IMR-90 (cell line): ENCODE results near the gene CLEC5A. TPM values are rescaled to one million over a fixed set of nuclear protein-coding genes. Genes with fewer than 3 reads are reported as not detected.

Experiments used
- ATAC-seq: fragments of 200-7000 bp; cut with Tn5 transposase; 2 replicates; pipeline ENCODE4 v1.9.1; 2020; ENCODE audit warnings: low read depth, mild to moderate bottlenecking, moderate library complexity
- BruUV-seq: library from RNA; stranded (reverse); fragments of 400-500 nt; replicated peaks from 2 replicates; lab custom pipeline; 2021; lab: Mats Ljungman, UMichigan
- CTCF ChIA-PET: fragments of 300-600 bp; formaldehyde crosslinking; extraction: SDS; loops from one replicate; lab custom pipeline; 2021; ENCODE audit warnings: antibody characterized with exemption; lab: Yijun Ruan, JAX
- POLR2A ChIA-PET: fragments of 300-600 bp; sonication (Branson Sonifier 250); formaldehyde crosslinking; loops from one replicate; lab custom pipeline; 2022; ENCODE audit warnings: antibody characterized with exemption; ENCODE audit not compliant: unreplicated experiment; lab: Charles Lee
- DNase-seq: peaks from one replicate; pipeline ENCODE4 v3.0.0; 2013
- H2AFZ ChIP-seq: replicated peaks from 2 replicates; pipeline ENCODE3; 2013; ENCODE audit warnings: low read length, mild to moderate bottlenecking; ENCODE audit not compliant: poor library complexity
- H2AK5ac ChIP-seq: 2 replicates; pipeline ENCODE4 v1.6.1; 2013; ENCODE audit warnings: low read depth, low read length, inconsistent platforms
- H2AK9ac ChIP-seq: replicated peaks from 2 replicates; pipeline ENCODE3; 2013; ENCODE audit warnings: mild to moderate bottlenecking, low read depth, low read length, moderate library complexity; ENCODE audit not compliant: poor library complexity
- H2BK120ac ChIP-seq: 2 replicates; pipeline ENCODE4 v1.6.1; 2013; ENCODE audit warnings: low read depth, low read length, inconsistent platforms
- H2BK15ac ChIP-seq: 3 replicates; pipeline ENCODE4 v1.6.1; 2013; ENCODE audit warnings: low read depth, low read length, inconsistent platforms
- H2BK20ac ChIP-seq: 2 replicates; pipeline ENCODE4 v1.6.1; 2013; ENCODE audit warnings: low read depth, mild to moderate bottlenecking, inconsistent platforms, low read length, moderate library complexity
- H2BK5ac ChIP-seq: 2 replicates; pipeline ENCODE4 v1.6.1; 2013; ENCODE audit warnings: mild to moderate bottlenecking, low read depth, low read length, inconsistent platforms; ENCODE audit not compliant: poor library complexity, severe bottlenecking
- H3K14ac ChIP-seq: replicated peaks from 2 replicates; pipeline ENCODE4 v1.6.1; 2013; ENCODE audit warnings: low read depth, low read length, inconsistent platforms
- H3K18ac ChIP-seq: 2 replicates; pipeline ENCODE4 v1.6.1; 2013; ENCODE audit warnings: low read depth, low read length, control low read depth
- H3K23ac ChIP-seq: 2 replicates; pipeline ENCODE4 v1.6.1; 2013; ENCODE audit warnings: low read depth, low read length, inconsistent platforms
- H3K27ac ChIP-seq: 2 replicates; pipeline ENCODE4 v1.5.1; 2013; ENCODE audit warnings: mild to moderate bottlenecking, control low read depth, low read length; ENCODE audit not compliant: insufficient read depth
- H3K27me3 ChIP-seq: 2 replicates; pipeline ENCODE4 v1.6.1; 2013; ENCODE audit warnings: low read length; ENCODE audit not compliant: control insufficient read depth, insufficient read depth
- H3K36me3 ChIP-seq: 2 replicates; pipeline ENCODE4 v1.6.1; 2013; ENCODE audit warnings: low read length, mixed read lengths; ENCODE audit not compliant: control insufficient read depth, insufficient read depth
- H3K4ac ChIP-seq: 2 replicates; pipeline ENCODE4 v1.6.1; 2013; ENCODE audit warnings: low read depth, low read length, inconsistent platforms
- H3K4me1 ChIP-seq: 2 replicates; pipeline ENCODE4 v1.6.1; 2013; ENCODE audit warnings: low read length, mixed read lengths; ENCODE audit not compliant: control insufficient read depth, insufficient read depth
- H3K4me2 ChIP-seq: 2 replicates; pipeline ENCODE4 v1.6.1; 2013; ENCODE audit warnings: low read depth, mild to moderate bottlenecking, control low read depth, low read length, moderate library complexity
- H3K4me3 ChIP-seq: 2 replicates; pipeline ENCODE4 v1.5.1; 2013; ENCODE audit warnings: low read depth, mild to moderate bottlenecking, control low read depth, low read length, moderate library complexity; ENCODE audit not compliant: insufficient read depth
- H3K56ac ChIP-seq: 2 replicates; pipeline ENCODE4 v1.6.1; 2013; ENCODE audit warnings: low read length, inconsistent platforms; ENCODE audit not compliant: insufficient read depth; ENCODE audit errors: extremely low read depth
- H3K79me1 ChIP-seq, 2 experiments: 2 replicates each; pipeline ENCODE4 v1.6.1; 2013; ENCODE audit warnings: low read length in 2 of 2, inconsistent platforms in 1 of 2, low read depth in 1 of 2
- H3K9ac ChIP-seq: 2 replicates; pipeline ENCODE4 v1.6.1; 2013; ENCODE audit warnings: low read depth, low read length, control low read depth
- H3K9me1 ChIP-seq: 2 replicates; pipeline ENCODE4 v1.6.1; 2013; ENCODE audit warnings: low read length, inconsistent platforms; ENCODE audit not compliant: insufficient read depth
- H3K9me3 ChIP-seq: 2 replicates; pipeline ENCODE4 v1.6.1; 2013; ENCODE audit warnings: low read length; ENCODE audit not compliant: control insufficient read depth, insufficient read depth
- H4K20me1 ChIP-seq: 2 replicates; pipeline ENCODE4 v1.6.1; 2013; ENCODE audit warnings: low read length, inconsistent platforms; ENCODE audit not compliant: insufficient read depth
- H4K5ac ChIP-seq: 2 replicates; pipeline ENCODE4 v1.6.1; 2013; ENCODE audit warnings: mild to moderate bottlenecking, low read depth, low read length, control low read depth
- H4K8ac ChIP-seq, 2 experiments: 2 replicates each; pipeline ENCODE4 v1.6.1; 2013; ENCODE audit warnings: low read depth in 2 of 2, low read length in 2 of 2, control low read depth in 1 of 2, inconsistent platforms in 1 of 2
- H4K91ac ChIP-seq: 2 replicates; pipeline ENCODE4 v1.6.1; 2013; ENCODE audit warnings: low read depth, low read length, inconsistent platforms; ENCODE audit not compliant: insufficient read depth
- BHLHE40 ChIP-seq: fragments of 150-350 bp; IDR thresholded peaks from 2 replicates; pipeline ENCODE4 v1.6.1; 2016; ENCODE audit warnings: mild to moderate bottlenecking, low read depth, low read length
- CEBPB ChIP-seq: IDR thresholded peaks from 2 replicates; pipeline ENCODE4 v1.6.1; 2012; ENCODE audit warnings: low read depth, low read length, improper control_type of control experiment
- CHD1 ChIP-seq: IDR thresholded peaks from 2 replicates; pipeline ENCODE4 v1.6.1; 2012; ENCODE audit warnings: low read depth, low read length, improper control_type of control experiment
- FOS ChIP-seq: fragments of 150-350 bp; IDR thresholded peaks from 2 replicates; pipeline ENCODE4 v1.6.1; 2016; ENCODE audit warnings: low read depth, low read length
- MAFK ChIP-seq: IDR thresholded peaks from 2 replicates; pipeline ENCODE4 v1.6.1; 2012; ENCODE audit warnings: low read depth, low read length, improper control_type of control experiment
- MAZ ChIP-seq: IDR thresholded peaks from 2 replicates; pipeline ENCODE4 v1.6.1; 2012; ENCODE audit warnings: low read depth, mild to moderate bottlenecking, low read length, improper control_type of control experiment, moderate library complexity, borderline replicate concordance
- MXI1 ChIP-seq: IDR thresholded peaks from 2 replicates; pipeline ENCODE4 v1.6.1; 2012; ENCODE audit warnings: low read depth, mild to moderate bottlenecking, low read length, moderate library complexity, borderline replicate concordance
- NFE2L2 ChIP-seq: fragments of 150-350 bp; IDR thresholded peaks from 2 replicates; pipeline ENCODE4 v1.6.1; 2016; ENCODE audit warnings: low read depth, mild to moderate bottlenecking, low read length
- POLR2A ChIP-seq: IDR thresholded peaks from 2 replicates; pipeline ENCODE4 v1.6.1; 2012; ENCODE audit warnings: mild to moderate bottlenecking, low read depth, low read length
- RAD21 ChIP-seq: IDR thresholded peaks from 2 replicates; pipeline ENCODE4 v1.6.1; 2012; ENCODE audit warnings: low read length, improper control_type of control experiment
- RCOR1 ChIP-seq: IDR thresholded peaks from 2 replicates; pipeline ENCODE4 v1.6.1; 2012; ENCODE audit warnings: mild to moderate bottlenecking, low read length, improper control_type of control experiment; ENCODE audit not compliant: insufficient replicate concordance
- RFX5 ChIP-seq: IDR thresholded peaks from 2 replicates; pipeline ENCODE4 v1.8.0; 2012; ENCODE audit warnings: low read depth, mild to moderate bottlenecking, low read length, moderate library complexity
- SMC3 ChIP-seq: fragments of 150-350 bp; IDR thresholded peaks from 2 replicates; pipeline ENCODE4 v1.6.1; 2016; ENCODE audit warnings: low read depth, mild to moderate bottlenecking, antibody characterized with exemption, low read length, moderate library complexity
- WGBS, 2 experiments: methylation state at CpG; one replicate each; pipeline versions ENCODE4 v1.1.5 to v1.1.7; 2013; ENCODE audit warnings: missing lambda C conversion rate in 2 of 2; ENCODE audit not compliant: insufficient read length in 1 of 2; ENCODE audit errors: extremely low coverage in 2 of 2; 5-methylcytosine and 5-hydroxymethylcytosine counted together
- dilution Hi-C: fragments of 300-500 bp; cut with HindIII; formaldehyde crosslinking; loops from one replicate; pipeline ENCODE4 v1.14.3; 2018; ENCODE audit warnings: low sequenced_read_pairs; ENCODE audit not compliant: unreplicated experiment
- in situ Hi-C: fragments of 300-500 bp; cut with MboI; formaldehyde crosslinking; loops from 3 replicates; pipeline ENCODE4 v1.14.3; 2019; ENCODE audit warnings: low sequenced_read_pairs, inconsistent platforms, mixed read lengths
- intact Hi-C: fragments of 100-400 bp; cut with micrococcal nuclease; formaldehyde crosslinking; loops from 2 replicates; pipeline ENCODE4 v1.10.0; 2022
- polyA plus RNA-seq, 3 experiments: library from polyadenylated mRNA; depleted of rRNA; stranded (reverse); fragments of >200 nt; gene quantifications; 2 replicates each; pipeline ENCODE4 v1.2.3, GENCODE V29; 2012; ENCODE audit warnings: low replicate concordance in 1 of 3
- total RNA-seq: library from RNA; depleted of rRNA; stranded (reverse); fragments of >200 nt; gene quantifications from 2 replicates; pipeline ENCODE4 v1.2.3, GENCODE V29; 2012
- TF ChIP-seq, protein P1 (sequence below): fragments of 150-350 bp; IDR thresholded peaks from 2 replicates; pipeline ENCODE4 v1.6.1; 2016; ENCODE audit warnings: low read depth, mild to moderate bottlenecking, low read length, moderate library complexity, borderline replicate concordance
- TF ChIP-seq, protein P2 (sequence below): fragments of 150-350 bp; IDR thresholded peaks from 2 replicates; pipeline ENCODE4 v1.6.1; 2017; ENCODE audit warnings: mild to moderate bottlenecking, antibody characterized with exemption, low read length, low read depth
- TF ChIP-seq, protein P3 (sequence below): conservative IDR thresholded peaks from 2 replicates; pipeline ENCODE4 v1.5.1; 2012; ENCODE audit warnings: mild to moderate bottlenecking, low read depth, low read length, improper control_type of control experiment

The CLEC5A gene
- total and polyA plus RNA-seq, 2 of the 4 experiments (the other 2 are of a cell fraction), result not detected

DNA sequence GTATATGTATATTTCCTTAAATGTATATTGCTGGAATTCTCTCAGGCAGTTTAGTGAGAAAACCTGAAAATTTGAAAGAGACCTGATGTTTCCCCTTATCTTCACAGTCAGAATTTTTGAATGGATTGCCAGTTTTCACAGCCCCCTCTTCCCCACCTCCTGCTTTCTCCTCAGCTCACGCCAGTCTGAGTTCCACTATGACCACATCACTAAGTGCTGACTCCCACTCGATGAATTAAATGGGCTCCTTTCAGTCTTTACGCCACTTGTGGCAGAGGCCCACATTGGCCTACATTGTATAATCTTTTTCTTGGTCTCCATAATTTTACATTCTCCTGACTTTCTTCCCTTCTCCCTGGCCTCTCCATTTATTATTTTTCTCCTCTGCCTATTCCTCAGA is 3.1 kb upstream of the CLEC5A start:
- no peak overlapping the region for H4K5ac ChIP-seq
- in situ Hi-C loops, result no loop called here
- no peak overlapping the region for H2BK120ac ChIP-seq
- dilution Hi-C loops, result no loop called here
- H3K4me3 ChIP-seq, result no peak overlapping the region
- no peak overlapping the region for H3K9ac ChIP-seq
- ATAC-seq, result no peak
- no peak overlapping the region for H4K91ac ChIP-seq
- H2BK5ac ChIP-seq, result no peak overlapping the region
- no peak overlapping the region for H3K23ac ChIP-seq
- H3K56ac ChIP-seq, result no peak overlapping the region
- H2BK15ac ChIP-seq, result no peak overlapping the region
- intact Hi-C loops, result no loop called here
- TF ChIP-seq CEBPB, result no peak
- no peak for TF ChIP-seq SMC3
- no peak for TF ChIP-seq MXI1
- no peak for TF ChIP-seq BHLHE40
- no peak for TF ChIP-seq FOS
- TF ChIP-seq RCOR1, result no peak
- no peak for TF ChIP-seq MAZ
- no peak for TF ChIP-seq NFE2L2
- TF ChIP-seq POLR2A, result no peak
- TF ChIP-seq, protein P1, sequence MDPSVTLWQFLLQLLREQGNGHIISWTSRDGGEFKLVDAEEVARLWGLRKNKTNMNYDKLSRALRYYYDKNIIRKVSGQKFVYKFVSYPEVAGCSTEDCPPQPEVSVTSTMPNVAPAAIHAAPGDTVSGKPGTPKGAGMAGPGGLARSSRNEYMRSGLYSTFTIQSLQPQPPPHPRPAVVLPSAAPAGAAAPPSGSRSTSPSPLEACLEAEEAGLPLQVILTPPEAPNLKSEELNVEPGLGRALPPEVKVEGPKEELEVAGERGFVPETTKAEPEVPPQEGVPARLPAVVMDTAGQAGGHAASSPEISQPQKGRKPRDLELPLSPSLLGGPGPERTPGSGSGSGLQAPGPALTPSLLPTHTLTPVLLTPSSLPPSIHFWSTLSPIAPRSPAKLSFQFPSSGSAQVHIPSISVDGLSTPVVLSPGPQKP, result no peak
- no peak for TF ChIP-seq MAFK
- TF ChIP-seq, protein P2, sequence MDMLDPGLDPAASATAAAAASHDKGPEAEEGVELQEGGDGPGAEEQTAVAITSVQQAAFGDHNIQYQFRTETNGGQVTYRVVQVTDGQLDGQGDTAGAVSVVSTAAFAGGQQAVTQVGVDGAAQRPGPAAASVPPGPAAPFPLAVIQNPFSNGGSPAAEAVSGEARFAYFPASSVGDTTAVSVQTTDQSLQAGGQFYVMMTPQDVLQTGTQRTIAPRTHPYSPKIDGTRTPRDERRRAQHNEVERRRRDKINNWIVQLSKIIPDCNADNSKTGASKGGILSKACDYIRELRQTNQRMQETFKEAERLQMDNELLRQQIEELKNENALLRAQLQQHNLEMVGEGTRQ, result no peak
- TF ChIP-seq, protein P3, sequence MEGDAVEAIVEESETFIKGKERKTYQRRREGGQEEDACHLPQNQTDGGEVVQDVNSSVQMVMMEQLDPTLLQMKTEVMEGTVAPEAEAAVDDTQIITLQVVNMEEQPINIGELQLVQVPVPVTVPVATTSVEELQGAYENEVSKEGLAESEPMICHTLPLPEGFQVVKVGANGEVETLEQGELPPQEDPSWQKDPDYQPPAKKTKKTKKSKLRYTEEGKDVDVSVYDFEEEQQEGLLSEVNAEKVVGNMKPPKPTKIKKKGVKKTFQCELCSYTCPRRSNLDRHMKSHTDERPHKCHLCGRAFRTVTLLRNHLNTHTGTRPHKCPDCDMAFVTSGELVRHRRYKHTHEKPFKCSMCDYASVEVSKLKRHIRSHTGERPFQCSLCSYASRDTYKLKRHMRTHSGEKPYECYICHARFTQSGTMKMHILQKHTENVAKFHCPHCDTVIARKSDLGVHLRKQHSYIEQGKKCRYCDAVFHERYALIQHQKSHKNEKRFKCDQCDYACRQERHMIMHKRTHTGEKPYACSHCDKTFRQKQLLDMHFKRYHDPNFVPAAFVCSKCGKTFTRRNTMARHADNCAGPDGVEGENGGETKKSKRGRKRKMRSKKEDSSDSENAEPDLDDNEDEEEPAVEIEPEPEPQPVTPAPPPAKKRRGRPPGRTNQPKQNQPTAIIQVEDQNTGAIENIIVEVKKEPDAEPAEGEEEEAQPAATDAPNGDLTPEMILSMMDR, result no peak
- TF ChIP-seq RAD21, result no peak
- TF ChIP-seq CHD1, result no peak
- TF ChIP-seq RFX5, result no peak
- no peak overlapping the region for H4K8ac ChIP-seq
- CTCF ChIA-PET, result no interaction called here
- H3K4me1 ChIP-seq, result no peaks in the 10 kb centered on the region
- no peak overlapping the region for H3K18ac ChIP-seq
- H2AK5ac ChIP-seq, result no peak overlapping the region
- no TSS peak for BruUV-seq
- H3K9me3 ChIP-seq, result peaks cover 12% of the 10 kb centered on the region
- no peaks in the 10 kb centered on the region for H4K20me1 ChIP-seq
- H3K79me1 ChIP-seq, result no peaks in the 10 kb centered on the region
- POLR2A ChIA-PET, result no interaction called here
- H3K9me1 ChIP-seq, result no peaks in the 10 kb centered on the region
- no peak overlapping the region for H3K4me2 ChIP-seq
- no peak overlapping the region for H2AFZ ChIP-seq
- no peak overlapping the region for H3K4ac ChIP-seq
- H2BK20ac ChIP-seq, result no peak overlapping the region
- H3K14ac ChIP-seq, result no peak overlapping the region
- no peaks in the 10 kb centered on the region for H3K27me3 ChIP-seq
- WGBS, 2 experiments, result 30% methylated on average over 2 of the region's 3 CpGs; no CpG with 5 or more reads in 1 of the 2 experiments
- no peak overlapping the region for H3K27ac ChIP-seq
- DNase-seq, result no peak
- H2AK9ac ChIP-seq, result no peak overlapping the region
- H3K36me3 ChIP-seq, result no peaks in the 10 kb centered on the region
